ENCODE measurements around the gene DAPK2. TPM values are rescaled to one million over a fixed set of nuclear protein-coding genes. Genes with fewer than 3 reads are reported as not detected.

Gene DAPK2
- total and polyA plus RNA-seq, 2 of the 13 experiments (the other 11 are each of a cell fraction or from before 2014, with no cell fraction given): 0.33 to 0.63 TPM

DNA sequence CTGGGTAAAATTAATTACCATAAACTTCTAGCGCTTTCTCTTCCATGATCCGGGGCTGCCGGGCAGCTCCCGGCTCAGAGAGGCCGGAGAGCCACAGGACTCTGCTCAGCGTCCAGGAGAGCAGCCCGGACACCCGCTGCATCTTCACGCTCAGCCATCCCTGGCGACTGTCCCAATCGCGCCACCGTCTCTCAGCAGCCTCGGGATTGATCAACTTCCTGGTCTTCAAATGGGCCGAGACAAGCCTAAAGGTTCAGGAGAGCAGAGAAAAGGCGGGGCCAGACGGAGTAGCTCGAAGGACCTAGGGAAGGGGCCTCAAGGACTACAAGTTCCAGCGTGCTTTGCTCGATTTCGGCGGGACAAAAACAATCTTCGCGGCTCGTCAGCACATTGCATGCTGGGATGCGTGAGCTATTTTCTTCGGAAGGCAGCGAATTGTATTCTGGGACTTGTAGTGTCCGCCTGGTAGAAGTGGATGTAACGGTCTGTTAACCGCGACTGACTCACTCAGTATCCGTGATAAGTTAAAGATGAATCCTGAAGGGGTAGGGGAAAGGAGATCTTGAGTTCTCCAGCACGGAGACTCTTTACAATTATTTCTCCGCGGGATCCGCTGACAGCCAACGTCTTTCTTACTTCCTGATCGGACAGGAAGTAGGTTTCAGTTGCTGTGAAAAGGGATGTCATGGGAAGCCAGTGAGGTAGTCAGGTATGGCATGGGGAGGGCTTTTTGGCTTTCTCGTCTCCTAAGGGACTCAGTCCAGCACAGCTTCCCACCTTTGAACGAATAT is 47.5 kb upstream of the DAPK2 start, which contains the start of gene CIAO2A (continued):
- TF ChIP-seq, protein P1, sequence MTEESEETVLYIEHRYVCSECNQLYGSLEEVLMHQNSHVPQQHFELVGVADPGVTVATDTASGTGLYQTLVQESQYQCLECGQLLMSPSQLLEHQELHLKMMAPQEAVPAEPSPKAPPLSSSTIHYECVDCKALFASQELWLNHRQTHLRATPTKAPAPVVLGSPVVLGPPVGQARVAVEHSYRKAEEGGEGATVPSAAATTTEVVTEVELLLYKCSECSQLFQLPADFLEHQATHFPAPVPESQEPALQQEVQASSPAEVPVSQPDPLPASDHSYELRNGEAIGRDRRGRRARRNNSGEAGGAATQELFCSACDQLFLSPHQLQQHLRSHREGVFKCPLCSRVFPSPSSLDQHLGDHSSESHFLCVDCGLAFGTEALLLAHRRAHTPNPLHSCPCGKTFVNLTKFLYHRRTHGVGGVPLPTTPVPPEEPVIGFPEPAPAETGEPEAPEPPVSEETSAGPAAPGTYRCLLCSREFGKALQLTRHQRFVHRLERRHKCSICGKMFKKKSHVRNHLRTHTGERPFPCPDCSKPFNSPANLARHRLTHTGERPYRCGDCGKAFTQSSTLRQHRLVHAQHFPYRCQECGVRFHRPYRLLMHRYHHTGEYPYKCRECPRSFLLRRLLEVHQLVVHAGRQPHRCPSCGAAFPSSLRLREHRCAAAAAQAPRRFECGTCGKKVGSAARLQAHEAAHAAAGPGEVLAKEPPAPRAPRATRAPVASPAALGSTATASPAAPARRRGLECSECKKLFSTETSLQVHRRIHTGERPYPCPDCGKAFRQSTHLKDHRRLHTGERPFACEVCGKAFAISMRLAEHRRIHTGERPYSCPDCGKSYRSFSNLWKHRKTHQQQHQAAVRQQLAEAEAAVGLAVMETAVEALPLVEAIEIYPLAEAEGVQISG (CRISPR knock-in tag; IDR thresholded peaks at IDR 0.05): peak; percentile 94
- no peak for TF ChIP-seq ZNF569 (CRISPR knock-in tag; IDR thresholded peaks at IDR 0.05; ENCODE audit: borderline replicate concordance)
- TF ChIP-seq, protein P2, sequence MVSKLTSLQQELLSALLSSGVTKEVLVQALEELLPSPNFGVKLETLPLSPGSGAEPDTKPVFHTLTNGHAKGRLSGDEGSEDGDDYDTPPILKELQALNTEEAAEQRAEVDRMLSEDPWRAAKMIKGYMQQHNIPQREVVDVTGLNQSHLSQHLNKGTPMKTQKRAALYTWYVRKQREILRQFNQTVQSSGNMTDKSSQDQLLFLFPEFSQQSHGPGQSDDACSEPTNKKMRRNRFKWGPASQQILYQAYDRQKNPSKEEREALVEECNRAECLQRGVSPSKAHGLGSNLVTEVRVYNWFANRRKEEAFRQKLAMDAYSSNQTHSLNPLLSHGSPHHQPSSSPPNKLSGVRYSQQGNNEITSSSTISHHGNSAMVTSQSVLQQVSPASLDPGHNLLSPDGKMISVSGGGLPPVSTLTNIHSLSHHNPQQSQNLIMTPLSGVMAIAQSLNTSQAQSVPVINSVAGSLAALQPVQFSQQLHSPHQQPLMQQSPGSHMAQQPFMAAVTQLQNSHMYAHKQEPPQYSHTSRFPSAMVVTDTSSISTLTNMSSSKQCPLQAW (CRISPR knock-in tag; IDR thresholded peaks at IDR 0.05): peak; percentile 68
- TF ChIP-seq, protein P3, sequence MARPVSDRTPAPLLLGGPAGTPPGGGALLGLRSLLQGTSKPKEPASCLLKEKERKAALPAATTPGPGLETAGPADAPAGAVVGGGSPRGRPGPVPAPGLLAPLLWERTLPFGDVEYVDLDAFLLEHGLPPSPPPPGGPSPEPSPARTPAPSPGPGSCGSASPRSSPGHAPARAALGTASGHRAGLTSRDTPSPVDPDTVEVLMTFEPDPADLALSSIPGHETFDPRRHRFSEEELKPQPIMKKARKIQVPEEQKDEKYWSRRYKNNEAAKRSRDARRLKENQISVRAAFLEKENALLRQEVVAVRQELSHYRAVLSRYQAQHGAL (CRISPR knock-in tag; IDR thresholded peaks at IDR 0.05; ENCODE audit: not compliant biosample characterization): peak; percentile 65
- no peak for TF ChIP-seq GATAD2A (CRISPR knock-in tag; IDR thresholded peaks at IDR 0.05)
- no peak; the same call in 1 of the 2 replicates for TF ChIP-seq ZNF230 (CRISPR knock-in tag; IDR thresholded peaks at IDR 0.05)
- TF ChIP-seq, protein P4, sequence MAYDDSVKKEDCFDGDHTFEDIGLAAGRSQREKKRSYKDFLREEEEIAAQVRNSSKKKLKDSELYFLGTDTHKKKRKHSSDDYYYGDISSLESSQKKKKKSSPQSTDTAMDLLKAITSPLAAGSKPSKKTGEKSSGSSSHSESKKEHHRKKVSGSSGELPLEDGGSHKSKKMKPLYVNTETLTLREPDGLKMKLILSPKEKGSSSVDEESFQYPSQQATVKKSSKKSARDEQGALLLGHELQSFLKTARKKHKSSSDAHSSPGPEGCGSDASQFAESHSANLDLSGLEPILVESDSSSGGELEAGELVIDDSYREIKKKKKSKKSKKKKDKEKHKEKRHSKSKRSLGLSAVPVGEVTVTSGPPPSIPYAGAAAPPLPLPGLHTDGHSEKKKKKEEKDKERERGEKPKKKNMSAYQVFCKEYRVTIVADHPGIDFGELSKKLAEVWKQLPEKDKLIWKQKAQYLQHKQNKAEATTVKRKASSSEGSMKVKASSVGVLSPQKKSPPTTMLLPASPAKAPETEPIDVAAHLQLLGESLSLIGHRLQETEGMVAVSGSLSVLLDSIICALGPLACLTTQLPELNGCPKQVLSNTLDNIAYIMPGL (CRISPR knock-in tag; IDR thresholded peaks at IDR 0.05; ENCODE audit: borderline replicate concordance in 1 of 2, low read depth in 1 of 2): peak in 1 of 2 experiments; percentile 34; a peak in 2 of 4 replicates
- TF ChIP-seq ZBTB39 (CRISPR knock-in tag; IDR thresholded peaks at IDR 0.05): no peak
- TF ChIP-seq SRY (CRISPR knock-in tag; IDR thresholded peaks at IDR 0.05): peak; percentile 73; the same call in 1 of the 2 replicates
- TF ChIP-seq NFE2 (CRISPR knock-in tag; IDR thresholded peaks at IDR 0.05): no peak
- peak; percentile 12; the same call in 1 of the 2 replicates for TF ChIP-seq NCOA2 (CRISPR knock-in tag; IDR thresholded peaks at IDR 0.05)
- TF ChIP-seq ATF7-NPFF (CRISPR knock-in tag; IDR thresholded peaks at IDR 0.05; ENCODE audit: low read depth): no peak
- TF ChIP-seq SUZ12 (IDR thresholded peaks at IDR 0.05; ENCODE audit: low read depth, low read length): peak; percentile 82
- TF ChIP-seq ZBTB43 (CRISPR knock-in tag; conservative IDR thresholded peaks at IDR 0.05): no peak
- 0 out of 2 replicates have a peak, but pooled peaks have one; percentile 44 for TF ChIP-seq ZNF761 (CRISPR knock-in tag; conservative IDR thresholded peaks at IDR 0.05)
- no peak for TF ChIP-seq TBX3 (IDR thresholded peaks at IDR 0.05; ENCODE audit: borderline replicate concordance)
- TF ChIP-seq ZSCAN25 (CRISPR knock-in tag; IDR thresholded peaks at IDR 0.05): no peak
- TF ChIP-seq FOSL1 (CRISPR knock-in tag; IDR thresholded peaks at IDR 0.05; ENCODE audit: borderline replicate concordance): no peak

All from HepG2 (cell line).